GM19467 (cell line): ENCODE measurements around the gene NR6A1.

ENCODE experiments used
- ATAC-seq: cut with Tn5 transposase; IDR thresholded peaks from one replicate; pipeline ENCODE4 v1.9.1; 2021; ENCODE audit warnings: mild to moderate bottlenecking, moderate library complexity; ENCODE audit not compliant: unreplicated experiment

The NR6A1 gene

DNA sequence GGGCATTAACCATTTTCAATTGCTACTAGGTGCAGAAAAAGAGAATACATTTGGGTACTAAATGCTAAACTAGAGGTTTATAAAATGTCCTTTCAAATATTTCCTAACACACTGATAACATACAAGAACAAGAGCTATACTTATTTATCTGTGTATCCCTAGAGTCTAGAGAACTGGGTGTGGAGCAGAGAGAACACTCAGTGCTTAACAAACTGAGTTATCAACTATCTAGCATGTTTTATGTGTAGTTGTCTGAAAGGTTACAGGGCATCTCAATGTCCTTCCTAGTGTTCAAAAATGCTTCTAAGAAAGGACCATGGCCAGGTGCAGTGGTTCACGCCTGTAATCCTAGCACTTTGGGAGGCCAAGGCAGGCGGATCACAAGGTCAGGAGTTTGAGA lies 40.3 kb downstream of the NR6A1 start:
- ATAC-seq = no peak

- ATAC-seq = no peak
Measured at GRCh38 chr9:124726886-124727285, 44.2 kb downstream of the NR6A1 start.

DNA sequence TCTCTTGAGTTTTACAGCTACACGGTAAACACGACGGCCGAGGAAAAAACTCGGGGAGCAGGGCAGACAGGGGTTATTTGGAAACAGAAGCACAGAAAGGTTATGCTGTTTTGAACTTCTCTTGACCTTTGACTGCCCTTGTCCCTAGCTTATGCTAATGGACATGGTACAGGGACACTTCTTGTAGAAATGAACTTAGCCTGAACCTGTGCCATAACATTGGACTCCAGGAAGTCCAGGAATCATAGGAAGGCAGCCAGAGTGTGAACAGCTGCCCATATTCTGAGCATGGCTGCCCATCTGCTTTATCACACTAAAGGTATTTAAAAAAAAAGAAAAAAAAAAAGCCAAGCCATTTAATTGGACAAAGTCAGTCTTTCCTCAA lies 46.1 kb downstream of the NR6A1 start:
- ATAC-seq = no peak

- ATAC-seq = no peak
Measured at GRCh38 chr9:124724415-124725067, 46.6 kb downstream of the NR6A1 start.

DNA sequence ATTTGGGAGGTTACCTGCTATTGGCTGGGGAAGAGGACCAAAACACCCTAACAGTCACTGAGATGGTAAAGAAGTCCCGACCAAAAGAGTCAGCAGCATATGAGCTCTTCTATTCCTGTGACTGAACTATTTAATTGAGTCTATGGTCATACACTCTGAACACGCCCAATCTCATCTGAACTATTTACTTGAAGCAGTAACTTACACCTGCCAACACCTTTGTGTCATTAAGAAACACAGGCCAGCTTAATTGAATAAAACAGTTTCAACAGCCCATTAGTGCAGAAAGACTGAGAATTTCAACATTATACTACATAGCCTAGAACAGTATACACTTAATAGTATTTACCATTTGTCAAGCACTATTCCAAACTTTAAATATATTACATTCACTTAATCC lies 47.8 kb downstream of the NR6A1 start:
- ATAC-seq = no peak

DNA sequence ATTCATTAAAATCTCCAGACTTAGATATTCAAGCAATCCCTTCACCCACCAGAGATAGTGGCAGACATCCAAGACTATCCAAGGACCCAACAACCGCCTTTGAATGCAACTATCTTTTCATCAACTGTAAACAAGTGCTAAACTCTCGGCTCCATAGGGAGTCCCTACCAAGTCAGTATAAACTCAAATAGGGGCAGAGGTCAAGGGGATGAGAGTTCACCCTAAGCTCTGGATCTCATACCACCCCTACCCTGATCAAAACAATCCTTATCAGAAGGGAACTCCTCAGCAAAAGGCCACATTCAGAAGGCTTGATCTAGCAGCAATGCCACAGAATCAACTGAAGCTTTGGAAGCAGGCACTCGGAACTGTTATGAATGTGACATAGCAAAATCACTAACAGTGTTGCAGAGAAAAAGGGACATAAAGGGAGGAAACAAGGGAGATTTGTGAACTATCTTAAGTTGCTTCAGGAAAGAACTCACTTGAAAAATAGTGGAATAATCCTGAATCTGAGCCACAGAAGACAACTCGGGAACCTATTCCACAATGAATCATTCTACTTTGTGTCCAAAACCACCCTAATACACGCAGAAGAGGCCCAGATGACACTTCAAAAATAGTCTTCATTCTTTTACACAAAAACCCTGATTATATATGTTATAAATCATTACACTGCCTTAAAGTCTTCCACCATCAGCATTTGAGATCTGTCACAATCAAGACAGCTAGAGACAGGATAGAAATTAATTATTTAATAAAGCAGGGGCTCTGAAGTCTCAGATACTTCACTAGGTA lies 49.8 kb downstream of the NR6A1 start:
- no peak for ATAC-seq

- ATAC-seq = no peak
Measured at GRCh38 chr9:124720429-124721108, 50.5 kb downstream of the NR6A1 start.

DNA sequence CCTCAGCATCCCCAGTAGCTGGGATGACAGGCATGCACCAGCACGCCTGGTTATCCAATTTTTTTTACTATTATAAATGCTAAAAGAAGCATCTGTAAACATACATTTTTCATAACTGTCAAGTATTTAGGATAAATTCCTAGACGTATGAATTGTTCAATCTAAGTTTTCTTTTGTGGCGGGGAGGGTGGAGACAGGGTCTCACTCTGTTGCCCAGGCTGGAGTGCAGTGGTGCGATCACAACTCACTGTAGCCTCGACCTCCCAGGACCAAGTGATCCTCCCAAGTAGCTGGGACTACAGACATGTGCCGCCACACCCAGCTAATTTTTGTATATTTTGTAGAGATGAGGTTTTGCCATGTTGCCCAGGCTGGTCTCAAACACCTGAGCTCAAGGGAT lies 52.2 kb downstream of the NR6A1 start:
- no peak for ATAC-seq

GRCh38 chr9:124717597-124717996 lies 53.5 kb downstream of the NR6A1 start:
- no peak for ATAC-seq

DNA sequence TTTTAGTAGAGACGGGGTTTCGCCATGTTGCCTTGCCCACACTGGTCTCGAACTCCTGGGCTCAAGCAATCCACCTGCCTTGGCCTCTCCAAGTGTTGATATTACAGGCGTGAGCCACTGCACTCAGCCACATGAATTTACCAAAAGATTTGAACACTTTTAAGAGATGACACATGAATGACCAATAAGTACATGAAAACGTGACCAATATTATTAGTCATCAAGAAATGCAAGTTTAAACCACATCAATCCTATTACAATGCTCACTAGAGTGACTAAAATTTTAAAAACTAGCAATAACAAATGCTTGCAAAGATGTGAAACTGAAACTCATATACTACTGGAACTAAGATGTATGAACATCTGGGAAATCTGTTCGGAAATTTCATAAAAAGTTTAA lies 54.3 kb downstream of the NR6A1 start:
- no peak for ATAC-seq

DNA sequence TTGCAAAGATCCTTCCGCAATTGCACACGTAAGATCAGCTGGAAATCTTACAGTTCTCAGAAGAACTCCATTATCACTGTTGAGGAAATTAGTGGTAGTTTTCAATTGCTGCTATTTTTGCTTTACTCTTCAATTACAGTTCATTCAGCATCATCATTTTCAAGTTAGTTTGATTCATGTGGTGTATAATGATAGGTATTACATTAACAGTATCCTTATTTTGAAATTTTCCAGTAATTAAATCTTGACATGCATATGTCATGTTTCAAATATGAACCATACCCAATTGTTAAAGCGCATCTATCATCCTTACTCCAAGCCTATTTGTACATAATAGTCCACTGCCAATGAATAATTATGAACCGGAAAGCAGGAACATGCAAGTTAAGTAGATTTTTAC lies 60.3 kb downstream of the NR6A1 start:
- no peak for ATAC-seq

DNA sequence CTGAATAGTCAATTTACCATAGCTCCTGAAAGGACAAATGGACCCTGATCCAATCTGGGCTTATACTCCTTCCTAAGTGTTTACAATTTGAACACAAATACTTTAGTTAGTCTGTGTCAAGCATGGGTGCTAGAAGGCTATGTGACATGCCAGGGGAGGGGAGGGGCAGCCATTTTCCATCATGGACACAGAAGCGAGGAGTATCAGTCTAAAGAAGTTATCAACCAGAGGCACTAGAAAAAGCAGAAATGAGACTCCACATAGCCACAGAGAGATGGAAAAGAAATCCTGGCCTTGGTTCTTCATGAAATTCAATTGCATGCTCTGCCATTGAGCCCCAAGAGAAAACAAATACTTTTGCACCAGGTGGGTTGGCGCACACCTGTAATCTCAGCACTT lies 61.8 kb downstream of the NR6A1 start:
- ATAC-seq = no peak

DNA sequence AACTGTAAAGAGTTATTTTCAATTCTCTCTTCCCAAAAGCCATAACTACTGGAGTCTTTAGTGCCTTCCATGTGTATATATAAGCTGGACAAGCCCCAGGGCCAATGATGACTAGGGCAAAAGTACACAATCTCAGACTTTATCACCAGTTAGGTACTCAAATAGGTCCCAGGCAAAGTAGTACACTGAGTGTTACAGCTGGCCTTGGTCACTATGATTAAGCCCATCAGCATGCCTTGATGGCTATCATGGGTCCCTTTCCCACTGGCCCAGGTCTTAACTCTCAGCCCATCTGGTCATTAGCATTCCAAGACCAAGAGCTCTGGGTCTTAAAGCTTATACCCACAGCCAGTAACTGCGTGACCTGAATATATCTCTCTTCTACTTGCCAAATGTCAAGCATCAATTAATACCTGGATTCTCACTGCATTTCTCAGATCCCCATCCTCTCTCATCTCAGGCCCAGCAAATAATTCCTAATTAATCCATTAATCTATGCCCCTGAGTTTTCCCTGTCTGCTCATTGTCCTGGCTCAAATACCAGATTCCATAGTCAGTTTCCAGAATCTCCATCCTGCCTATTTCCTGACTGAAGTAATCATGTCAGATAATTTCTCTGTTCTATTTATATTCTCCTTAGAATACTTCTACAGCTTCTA lies 62.3 kb downstream of the NR6A1 start:
- no peak for ATAC-seq

- ATAC-seq = no peak
Measured at GRCh38 chr9:124708074-124708473, 63.0 kb downstream of the NR6A1 start.

GRCh38 chr9:124707666-124708065 lies 63.4 kb downstream of the NR6A1 start:
- no peak for ATAC-seq

DNA sequence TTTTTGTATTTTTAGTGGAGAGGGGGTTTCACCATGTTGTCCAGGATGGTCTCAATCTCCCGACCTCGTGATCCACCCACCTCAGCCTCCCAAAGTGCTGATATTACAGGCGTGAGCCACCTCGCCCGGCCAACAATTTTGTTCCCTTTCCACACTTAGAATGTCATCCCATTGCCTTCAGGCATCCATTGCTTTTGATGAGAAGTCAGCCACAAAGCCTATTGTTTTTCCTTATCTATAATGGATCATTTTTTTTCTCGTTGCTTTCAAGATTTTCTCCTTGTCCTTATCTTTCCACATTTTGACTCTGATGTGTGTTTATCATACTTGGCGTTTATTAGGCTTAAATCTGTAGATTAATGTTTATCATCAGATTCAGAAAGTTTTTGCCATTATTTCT lies 64.4 kb downstream of the NR6A1 start:
- no peak for ATAC-seq

DNA sequence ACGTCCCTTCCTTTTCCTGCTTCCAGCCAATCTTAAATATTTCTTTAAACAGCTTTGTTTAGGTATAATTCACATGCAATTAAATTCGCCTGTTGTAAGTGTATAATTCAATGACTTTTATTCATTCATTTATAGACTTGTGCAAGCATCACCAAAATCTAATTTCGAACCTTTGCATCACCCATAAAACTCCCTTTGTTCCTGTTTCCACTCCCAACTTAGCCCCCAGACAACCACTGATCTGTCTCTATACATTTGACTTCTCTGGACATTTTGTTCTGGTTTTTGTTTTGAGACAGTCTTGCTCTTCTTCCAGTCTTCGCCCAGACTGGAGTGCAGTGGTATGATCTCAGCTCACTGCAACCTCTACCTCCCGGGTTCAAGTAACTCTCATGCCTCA lies 71.5 kb downstream of the NR6A1 start:
- ATAC-seq = no peak

DNA sequence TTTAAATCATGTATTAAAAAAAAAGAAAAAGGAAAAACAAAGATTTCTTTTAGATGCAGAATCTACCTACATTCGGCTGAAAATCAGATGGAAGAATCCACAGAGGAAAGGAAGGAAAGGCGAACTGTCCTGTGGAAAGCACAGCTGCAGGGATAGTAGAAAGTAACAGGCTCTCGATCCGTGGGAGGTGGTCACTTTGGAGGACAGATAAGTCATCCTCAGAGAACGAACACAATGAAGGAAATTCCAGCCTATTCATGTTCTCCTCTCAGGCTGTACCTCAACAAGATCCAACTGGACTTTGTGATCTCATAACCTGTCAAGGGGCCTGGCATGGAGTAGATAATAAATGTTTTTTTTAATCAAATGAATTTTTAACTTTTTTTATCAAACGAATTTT lies 72.8 kb downstream of the NR6A1 start:
- ATAC-seq = no peak

DNA sequence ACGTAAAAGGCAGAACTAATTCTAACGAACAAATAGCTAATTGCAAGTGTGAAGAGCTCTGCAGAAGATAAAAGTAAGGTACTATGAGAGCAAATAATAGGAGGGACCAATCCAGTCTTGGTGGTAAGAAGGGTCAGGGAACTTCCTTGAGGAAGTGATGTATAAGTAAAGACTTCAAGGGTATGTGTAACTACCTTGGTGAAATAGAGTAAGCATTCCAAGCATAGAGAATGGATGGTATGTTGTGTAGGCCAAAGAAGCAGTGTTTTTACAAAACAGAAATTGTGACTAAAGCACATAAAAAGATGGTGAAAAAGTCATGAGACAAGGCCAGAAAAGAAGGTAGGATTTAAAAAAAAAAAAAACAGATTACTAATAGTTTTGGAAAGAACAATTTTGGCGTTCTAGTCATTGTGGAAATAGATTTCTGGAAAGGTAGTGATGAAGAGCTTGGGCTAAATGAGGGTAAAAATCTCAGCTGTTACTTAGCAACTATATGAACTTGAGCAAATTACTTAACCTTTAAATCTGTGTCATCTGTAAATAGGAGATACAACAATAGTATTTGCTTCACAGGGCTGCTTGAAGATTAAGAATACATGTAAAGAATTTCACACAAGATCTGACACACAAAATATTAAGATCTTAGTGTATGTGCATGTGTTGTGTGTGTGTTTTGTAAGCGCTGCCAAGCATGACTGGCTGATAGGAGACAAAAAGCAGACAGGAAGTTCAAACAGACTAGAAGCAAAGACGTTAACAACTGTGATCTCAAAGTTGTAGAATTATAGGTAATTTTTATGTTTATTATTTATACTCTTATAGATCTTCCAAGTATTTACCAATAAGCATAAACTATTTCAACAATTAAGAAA lies 73.5 kb downstream of the NR6A1 start:
- no peak for ATAC-seq

DNA sequence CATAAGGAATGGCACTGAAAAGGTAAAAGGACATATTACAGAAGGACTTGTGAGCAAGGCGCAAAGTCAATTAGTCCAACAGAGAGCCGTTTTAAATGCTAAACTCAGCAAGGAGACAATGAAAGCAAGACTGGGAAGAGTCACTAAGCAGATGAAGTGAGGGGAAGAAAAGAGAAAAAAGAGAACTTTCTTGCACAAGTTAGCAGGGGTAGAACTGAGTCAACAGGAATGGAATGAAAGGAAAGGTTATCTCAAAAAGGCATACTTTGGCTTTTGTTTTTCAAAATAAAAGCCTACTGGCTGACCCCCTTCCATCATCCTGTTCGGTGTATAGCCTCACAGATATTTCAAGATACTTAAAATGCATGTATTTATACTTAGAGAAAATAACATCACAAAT lies 75.0 kb downstream of the NR6A1 start:
- ATAC-seq = no peak
